GM13977 (cell line): ENCODE results near the gene ST7L.

ENCODE experiments used
- DNase-seq: peaks from one replicate; pipeline ENCODE4 v3.0.0; 2012; ENCODE audit warnings: low spot score
- CTCF ChIP-seq: IDR thresholded peaks from 2 replicates; pipeline ENCODE4 v1.5.1; 2012; ENCODE audit warnings: mild to moderate bottlenecking, control low read depth; ENCODE audit not compliant: insufficient read depth; ENCODE audit errors: extremely low read depth, missing control alignments
- in situ Hi-C: fragments of 300-500 bp; cut with MboI; formaldehyde crosslinking; loops from one replicate; pipeline ENCODE4 v1.12.0; 2022; ENCODE audit warnings: low sequenced_read_pairs, low pct_unique_long_range_greater_than_20kb, mixed read lengths, inconsistent platforms; ENCODE audit not compliant: unreplicated experiment

Gene ST7L

DNA sequence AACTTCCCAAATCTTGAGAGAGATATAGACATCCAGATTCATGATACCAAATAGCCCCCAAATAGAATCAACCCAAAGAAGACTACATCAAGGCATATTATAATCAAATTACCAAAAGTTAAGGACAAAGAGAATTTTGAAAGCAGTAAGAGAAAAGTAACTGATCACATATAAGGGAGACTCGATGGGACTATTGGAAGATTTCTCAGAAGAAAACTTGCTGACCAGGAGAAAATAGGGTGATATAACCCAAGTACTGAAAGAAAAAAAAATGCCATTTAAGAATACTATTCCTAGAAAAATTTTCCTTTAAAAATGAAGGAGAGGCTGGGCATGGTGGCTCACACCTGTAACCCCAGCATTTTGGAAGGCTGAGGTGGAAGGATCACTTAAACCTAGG, 140.6 kb downstream of the ST7L start:
- in situ Hi-C loops, result no loop called here

GRCh38 chr1:112477550-112477949, 141.4 kb downstream of the ST7L start:
- in situ Hi-C loops, result no loop called here
- DNase-seq, result no peak
- TF ChIP-seq CTCF, result no peak

More for the DNA sequence above, 140.6 kb downstream of the ST7L start:
- no peak for TF ChIP-seq CTCF
- no peak for DNase-seq
